HG03064 (cell line): ENCODE results near the gene CNTRL.

Experiments
- ATAC-seq: cut with Tn5 transposase; IDR thresholded peaks from one replicate; pipeline ENCODE4 v1.9.1; 2021; ENCODE audit warnings: low read depth; ENCODE audit not compliant: unreplicated experiment

CNTRL gene

GRCh38 chr9:121199921-121200320 is 125.2 kb downstream of the CNTRL start:
- ATAC-seq: no peak

GRCh38 chr9:121200356-121200755 is 125.6 kb downstream of the CNTRL start:
- ATAC-seq: no peak

GRCh38 chr9:121201045-121201737 is 126.4 kb downstream of the CNTRL start:
- ATAC-seq: peak; percentile 17

GRCh38 chr9:121201738-121202533 is 127.2 kb downstream of the CNTRL start, which contains the start of gene RAB14:
Gene RAB14 (minus strand): TSS chr9:121201869. CDS start chr9:121193412, 8,457 bp downstream.
- ATAC-seq: peak; percentile 72

- ATAC-seq: no peak
These were observed 129.4 kb downstream of the CNTRL start for GRCh38 chr9:121204121-121204520.

GRCh38 chr9:121204611-121205010 is 129.9 kb downstream of the CNTRL start:
- no peak for ATAC-seq

DNA sequence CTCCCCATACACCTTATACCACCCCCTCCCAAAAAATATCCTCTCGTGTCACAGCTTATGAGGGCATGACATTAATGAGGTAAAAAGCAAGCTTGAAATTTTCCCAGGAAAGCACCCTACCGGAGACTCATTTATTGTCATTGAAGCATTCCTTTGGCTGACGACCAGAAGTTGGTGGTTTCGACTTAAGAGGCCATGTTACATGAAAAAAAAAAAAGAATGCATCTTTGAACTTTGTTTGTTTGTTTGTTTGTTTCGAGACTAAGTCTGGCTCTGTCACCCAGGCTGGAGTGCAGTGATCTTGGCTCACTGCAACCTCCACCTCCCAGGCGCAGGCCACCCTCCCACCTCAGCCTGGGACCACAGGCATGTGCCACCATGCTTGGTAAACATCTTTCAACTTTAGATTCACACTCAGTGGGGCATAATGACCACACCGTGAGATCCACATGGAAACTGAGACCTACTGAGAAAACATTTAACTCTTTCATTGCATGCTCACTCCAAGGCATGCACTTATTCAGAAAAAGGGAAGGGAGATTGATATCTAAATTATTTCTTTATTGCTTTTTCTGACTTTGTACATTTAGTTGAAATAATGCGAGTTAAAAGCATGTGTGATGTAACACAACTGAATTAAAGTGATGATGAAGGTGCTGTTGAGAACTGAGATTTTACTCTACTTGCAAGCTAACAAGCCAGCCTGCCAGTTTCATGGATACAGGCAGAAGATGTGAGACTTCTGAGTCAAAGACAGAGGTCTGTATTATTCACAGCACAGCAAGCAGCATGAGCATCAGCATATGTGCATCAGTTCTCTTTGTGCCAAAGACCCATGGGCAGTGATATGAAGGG is 132.0 kb downstream of the CNTRL start:
- peak; percentile 22 for ATAC-seq

DNA sequence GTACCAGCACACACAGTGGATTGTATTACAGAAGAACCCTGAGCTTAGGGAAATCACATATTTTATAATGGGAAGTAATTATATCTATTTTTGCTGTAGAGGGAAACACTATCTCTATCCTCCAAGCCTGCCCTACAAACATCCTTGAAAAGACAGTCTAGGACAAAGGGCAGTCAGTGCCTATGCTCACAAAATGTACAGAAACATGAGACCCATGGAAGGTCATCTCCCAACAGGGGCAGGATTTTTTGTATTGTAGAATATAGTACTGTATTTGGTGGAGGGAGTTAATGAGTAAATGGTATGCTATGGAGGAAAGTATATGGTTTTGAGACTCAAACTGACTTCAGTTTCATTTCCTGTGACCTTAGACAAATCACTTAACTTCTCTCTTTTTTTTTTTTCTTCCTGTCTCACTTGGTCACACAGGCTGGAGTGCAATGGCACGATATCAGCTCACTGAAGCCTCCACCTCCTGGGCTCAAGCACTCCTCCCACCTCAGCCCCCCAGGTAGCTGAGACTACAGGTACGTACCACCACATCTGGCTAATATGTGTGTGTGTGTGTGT is 132.7 kb downstream of the CNTRL start:
- ATAC-seq: peak; percentile 82

DNA sequence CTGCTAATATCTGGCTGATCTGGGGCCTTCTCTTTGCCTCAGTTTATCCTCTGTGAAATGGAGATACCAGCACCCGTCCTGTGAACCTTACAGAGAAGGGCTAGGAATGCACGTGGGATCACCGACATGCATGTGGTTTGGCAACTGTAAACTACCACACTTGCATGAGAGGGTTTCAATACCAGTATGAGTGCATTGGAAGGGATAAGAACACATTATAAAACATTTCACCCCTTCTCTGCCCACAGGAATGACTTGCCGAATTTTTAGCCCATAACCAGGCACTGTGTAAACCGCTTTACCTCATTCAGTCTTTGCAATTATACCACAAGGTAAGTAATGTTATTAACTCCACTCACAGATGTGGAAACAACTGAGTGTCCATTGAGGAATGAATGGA is 135.8 kb downstream of the CNTRL start:
- ATAC-seq: no peak

DNA sequence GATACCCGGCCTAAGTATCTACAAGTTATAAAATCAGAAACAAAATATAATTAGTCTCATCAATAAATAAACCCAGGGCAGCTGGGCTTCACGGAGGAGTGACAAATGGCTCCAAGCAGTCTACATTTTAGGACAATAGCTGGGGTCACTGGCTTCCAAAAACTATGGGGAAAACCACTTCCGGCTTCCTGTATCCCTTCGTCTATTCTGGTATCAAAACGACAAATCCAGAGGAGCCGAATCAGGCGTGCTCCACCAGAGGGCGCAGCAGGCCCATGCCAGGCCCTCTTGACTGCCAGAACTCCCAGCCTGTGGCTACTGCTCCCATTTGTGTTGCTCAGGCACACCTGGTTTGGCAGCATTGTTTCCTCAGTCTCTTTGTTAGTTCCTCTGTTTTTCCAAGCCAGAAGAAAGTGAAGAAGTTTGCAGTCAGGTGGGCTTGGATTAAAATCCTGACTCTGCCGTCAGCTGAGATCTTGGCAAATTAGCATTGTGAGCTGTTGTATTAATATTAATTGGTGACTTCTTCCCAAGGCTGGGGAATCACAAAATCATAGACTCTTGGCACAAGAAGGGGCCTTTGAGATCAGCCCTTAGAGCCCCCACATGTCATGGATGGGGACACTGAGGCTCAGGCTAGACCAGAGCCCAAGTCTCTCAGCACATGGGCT is 138.5 kb downstream of the CNTRL start:
- no peak for ATAC-seq

DNA sequence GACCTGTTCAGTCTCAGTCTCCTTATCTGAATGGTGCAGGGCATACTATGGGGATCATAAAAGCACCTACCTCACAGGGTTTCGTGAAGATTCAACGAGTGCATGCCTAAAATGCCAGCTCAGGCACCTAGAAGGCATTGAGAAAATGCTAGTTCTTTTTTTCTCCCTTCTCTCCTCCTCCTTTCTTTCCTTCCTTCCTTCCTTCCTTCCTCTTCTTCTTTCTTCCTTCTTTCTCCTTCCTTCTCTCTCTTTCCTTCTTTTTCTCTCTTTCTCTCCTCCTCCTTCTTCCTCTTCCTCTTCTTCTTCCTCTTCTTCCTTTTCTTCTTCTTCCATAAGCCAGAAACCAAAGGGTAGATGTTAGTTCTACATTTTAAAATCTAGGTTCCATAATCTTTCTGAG is 139.2 kb downstream of the CNTRL start:
- ATAC-seq: no peak

- ATAC-seq: no peak
These were observed 141.6 kb downstream of the CNTRL start for GRCh38 chr9:121216271-121216805.

- no peak for ATAC-seq
These were observed 143.0 kb downstream of the CNTRL start for GRCh38 chr9:121217609-121218292.

DNA sequence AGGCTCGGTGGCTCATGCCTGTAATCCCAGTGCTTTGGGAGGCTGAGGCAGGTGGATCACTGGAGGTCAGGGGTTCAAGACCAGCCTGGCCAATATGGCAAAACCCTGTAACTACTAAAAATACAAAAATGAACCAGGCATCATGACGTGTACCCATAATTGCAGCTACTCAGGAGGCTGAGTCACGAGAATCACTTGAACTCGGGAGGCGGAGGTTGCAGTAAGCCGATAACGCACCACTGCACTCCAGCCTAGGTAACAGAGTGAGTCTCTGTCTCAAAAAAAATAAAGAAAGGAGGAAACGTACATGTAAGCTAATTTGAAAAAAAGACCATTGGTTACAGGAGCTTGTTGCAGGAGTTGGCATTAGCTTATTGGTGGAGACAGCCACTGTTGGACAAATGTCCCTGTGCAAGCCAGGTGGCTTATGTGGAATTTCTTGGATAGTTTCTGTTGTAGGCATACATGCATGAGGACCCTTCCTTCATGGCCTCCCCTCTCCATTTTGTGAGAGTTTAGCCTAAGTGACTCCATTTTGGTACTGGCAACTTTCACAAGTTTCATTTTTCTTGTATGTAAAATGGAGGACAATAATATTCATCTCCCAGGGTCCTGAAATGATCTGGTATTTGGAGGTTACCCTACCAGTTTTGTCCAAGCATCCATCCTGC is 143.7 kb downstream of the CNTRL start:
- ATAC-seq: no peak

GRCh38 chr9:121219530-121219929 is 144.8 kb downstream of the CNTRL start:
- no peak for ATAC-seq

DNA sequence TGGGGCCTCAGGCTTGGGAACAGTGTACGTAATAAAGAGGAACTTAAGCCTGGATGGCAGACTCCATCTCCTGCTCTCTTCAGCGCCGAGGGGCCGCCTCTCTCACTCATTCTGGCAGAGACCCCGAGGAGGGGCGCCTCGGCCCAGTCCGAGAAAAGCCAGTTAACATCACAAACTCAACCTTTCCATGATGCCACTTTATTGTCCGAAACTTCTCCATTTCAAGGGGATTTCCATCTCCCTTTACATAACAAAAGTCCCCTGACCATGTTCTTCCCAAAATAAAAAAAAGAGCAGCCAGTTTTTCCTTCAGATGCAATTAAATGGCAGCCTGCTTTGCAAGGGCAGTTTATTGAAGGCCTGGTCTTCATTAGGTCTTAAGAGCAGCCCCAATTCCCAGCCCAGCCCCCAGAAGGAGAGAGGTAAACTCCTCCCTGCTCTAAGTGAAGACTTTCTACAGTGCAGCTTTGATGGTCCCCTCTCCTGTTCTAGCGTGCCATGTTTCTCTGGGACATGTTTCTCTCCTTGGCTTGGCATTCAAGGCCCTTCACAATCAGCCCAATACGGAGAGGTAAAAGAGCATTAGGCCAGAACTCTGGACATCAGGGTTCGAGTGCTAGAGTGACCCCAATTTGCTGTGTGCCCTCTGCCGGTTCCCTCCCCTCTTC is 146.4 kb downstream of the CNTRL start:
- no peak for ATAC-seq

GRCh38 chr9:121221664-121222055 is 146.9 kb downstream of the CNTRL start:
- no peak for ATAC-seq

GRCh38 chr9:121222524-121223171 is 147.9 kb downstream of the CNTRL start:
- ATAC-seq: no peak
